Measurements from ENCODE around the gene ARRDC4.
"Not testable (repeated sequence)": the region's sequence is repeated elsewhere in the genome, so short reads cannot be mapped to it uniquely, and the experiment has no call there.

ARRDC4 gene

DNA sequence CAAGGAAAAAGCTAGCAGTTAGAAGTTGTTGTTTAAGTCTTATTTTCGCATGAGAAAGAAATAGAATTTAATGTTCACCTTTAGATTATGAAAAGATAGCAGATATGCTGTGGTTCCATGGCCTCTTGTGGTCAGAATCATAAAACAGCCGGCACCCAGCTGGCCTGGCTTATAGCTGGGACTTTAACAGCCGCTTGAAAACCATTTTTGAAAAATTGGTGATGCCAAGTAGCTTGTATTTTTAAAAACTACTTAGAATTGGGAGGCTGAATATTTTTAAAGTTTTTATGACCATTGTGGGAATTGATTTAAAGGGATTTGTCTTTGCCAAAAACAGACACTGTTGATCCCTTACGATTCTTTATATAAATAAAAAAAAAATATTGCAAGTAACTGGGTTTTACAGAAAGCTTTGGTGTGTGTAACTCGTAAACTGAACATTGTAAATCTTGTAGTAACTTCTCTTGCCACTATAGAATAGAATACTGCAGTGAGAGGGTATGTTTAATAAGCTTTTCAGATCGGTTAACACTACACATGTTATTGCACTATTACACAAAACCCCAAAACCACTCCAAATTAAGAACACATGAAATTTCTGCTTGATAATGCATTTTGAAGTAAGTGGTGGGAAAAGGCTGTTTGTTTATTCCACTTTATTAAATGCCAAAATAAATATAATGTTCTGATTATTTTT, 6.6 kb downstream of the ARRDC4 start:
- no peak for DNase-seq

DNA sequence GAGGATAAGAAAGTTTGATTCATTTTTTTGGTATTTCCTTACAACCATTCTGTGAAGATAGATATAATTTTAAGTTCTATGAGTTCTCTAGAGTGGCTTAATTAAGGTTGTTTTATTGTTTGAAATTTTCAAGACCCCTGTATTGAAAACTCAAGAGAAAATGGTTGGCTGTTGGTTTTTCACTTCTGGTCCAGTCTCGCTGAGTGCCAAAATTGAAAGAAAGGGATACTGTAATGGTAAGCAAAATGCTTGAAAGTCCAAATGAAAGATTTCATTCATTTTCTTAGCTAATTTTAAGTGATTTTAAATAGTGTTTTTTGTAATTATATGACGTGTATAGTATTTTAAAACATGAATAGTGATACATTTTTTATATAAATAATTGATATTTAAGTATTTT, 7.4 kb downstream of the ARRDC4 start:
- DNase-seq, result no peak

DNA sequence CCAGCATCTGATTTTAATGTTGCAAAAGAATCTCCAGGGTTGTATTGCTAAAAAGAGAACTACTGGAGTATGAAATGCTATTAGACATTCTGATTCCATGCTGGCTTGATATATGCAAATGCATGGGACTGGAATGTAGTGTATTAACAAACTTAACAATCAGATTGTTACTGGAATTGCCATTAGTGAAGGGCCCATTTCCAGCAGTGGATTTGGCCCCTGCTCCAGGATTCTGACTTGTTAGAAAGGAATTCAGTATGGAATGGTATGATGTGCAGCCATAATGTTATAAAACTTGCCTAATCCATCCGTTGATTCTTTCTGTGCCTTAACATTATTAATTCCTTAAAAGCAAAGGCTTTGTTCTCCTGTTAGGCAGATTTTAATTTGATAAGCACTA, 7.9 kb downstream of the ARRDC4 start:
- DNase-seq, result no peak

DNA sequence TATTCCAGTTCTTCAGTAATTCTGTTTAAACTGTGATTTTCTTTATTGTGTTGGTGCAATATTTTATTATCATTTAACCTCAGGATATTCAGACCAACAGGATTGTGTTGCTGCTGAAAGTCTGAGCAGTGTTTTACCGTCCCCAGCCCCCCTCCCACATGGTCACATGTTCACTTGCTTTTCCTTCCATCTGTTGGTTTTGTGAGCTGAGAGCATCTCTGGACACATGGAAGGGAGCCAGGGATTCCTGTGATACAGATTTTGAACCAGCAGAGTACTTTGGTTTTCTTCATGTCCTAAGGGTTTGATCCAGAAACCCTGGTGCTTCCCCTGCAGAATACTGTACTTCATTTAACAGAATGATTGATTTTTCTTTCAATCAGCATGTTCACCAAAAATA, 11.9 kb downstream of the ARRDC4 start:
- DNase-seq, result no peak

DNA sequence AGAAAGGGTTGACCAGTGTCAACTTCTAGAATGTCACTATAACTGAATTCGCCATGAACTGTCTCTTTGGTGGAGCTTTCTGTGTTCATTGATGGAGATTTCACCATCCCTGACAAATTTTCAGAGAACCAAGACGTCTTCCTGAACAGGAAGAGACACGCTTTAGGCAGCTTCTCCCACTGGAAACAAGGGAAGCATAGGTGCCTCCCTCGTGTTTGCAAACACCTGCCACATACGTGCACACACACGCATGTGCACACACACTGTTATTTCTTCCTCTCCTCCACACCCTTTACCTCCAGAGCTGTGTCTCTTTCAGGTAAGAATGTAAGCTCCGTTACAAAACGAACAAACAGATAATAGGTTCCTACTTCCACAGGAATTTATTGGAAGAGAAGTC, 15.6 kb downstream of the ARRDC4 start:
- no peak for DNase-seq

DNA sequence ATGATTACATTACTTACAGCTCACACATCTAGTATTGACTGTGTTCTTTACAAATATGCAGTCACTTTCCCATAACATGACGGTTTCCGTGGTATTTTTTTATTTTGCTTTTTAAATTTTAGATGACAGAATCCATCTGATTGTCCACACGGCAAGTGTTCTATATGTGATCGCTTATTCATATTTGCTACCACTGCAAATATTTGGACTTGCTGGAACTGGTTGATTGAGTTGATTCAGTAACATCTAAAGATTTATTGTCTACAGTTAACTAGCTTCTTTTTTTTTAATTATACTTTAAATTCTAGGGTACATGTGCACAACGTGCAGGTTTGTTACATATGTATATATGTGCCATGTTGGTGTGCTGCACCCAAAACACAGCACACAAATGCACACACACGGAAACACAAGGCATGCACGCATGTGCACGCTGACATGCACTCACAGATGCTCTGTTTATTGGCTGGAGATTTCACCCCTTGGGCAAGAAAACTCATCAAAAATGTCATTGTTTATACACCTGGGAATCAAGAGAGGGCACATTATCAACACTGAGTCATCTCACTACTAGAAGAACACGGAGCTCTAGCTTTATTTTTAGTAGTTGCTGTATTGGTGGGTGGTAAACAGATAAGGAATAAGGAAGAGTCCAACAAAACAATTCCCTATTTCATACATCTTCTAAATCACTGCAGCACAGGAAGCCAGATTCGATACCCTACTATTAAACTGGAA, 16.4 kb downstream of the ARRDC4 start:
- no peak for DNase-seq

DNA sequence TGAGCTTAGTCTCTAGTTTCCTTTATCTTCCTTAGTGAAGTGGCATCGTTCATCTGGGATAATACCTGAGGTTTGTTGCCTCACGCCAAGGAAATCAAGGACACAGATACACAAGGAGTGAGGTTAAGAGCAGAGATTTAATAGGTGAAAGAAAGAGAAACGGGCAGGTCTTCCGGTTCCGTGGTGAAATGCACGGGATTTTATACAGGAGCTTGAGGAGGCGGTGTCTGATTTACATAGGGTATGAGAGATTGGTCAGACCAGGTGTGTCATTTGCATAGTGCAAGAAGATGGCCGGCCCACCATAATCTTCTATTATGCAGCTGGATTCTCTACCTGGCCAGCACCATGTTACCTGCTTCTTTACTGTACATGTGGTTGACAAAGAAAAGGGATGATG, 17.2 kb downstream of the ARRDC4 start:
- DNase-seq, result no peak

DNA sequence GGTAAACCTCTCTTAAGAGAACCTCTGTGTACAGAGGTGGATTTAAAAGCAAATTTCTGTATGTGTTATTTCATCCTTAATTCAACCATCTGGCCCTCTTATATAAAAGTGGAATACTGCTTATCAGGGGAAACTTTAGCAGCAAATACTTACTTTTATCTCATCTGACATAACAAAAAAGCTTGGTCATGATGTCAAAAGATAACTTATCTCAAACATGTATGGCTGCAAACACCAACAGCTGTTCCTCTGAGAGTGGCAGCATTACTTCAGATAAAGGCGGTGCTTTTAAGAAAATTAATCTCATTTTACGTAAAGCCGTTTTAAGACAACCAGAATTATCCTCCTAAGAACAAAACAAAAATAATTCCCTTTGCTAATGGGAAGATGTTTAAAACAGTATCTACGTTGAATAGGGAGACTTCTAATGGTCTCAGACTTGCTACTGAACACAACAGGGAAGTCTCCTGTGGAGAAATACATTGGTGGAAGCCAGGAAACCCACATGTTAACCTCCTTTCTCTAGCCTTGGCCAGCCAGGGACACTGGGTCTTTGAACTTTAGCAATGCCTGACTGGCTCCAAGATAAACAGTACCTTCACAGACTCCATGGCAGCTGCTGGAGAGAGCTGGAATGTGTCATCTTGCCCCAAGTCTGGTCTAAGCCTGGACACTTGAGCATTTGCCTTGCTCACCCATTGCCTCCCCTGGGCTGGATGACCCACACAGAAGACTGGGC, 18.1 kb downstream of the ARRDC4 start:
- DNase-seq, result no peak

DNA sequence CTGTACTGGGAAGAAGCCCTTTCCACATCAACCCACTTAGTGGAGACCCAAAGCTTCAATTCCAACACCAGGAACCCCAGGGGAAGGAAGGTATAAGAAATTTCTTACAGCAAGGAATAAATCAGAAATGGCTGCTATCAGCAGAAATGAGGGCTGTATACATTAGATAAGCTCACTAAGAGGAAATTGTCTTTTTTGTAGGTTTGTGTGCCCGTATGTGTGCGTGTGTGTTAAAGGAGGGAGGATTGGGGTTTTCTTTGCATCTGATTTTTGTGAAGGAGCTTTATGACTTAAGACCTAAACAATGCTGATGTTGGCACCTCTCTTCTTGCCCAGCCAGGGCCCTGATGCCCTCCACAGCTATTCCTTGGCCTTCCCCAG, 18.6 kb downstream of the ARRDC4 start:
- no peak for DNase-seq

DNA sequence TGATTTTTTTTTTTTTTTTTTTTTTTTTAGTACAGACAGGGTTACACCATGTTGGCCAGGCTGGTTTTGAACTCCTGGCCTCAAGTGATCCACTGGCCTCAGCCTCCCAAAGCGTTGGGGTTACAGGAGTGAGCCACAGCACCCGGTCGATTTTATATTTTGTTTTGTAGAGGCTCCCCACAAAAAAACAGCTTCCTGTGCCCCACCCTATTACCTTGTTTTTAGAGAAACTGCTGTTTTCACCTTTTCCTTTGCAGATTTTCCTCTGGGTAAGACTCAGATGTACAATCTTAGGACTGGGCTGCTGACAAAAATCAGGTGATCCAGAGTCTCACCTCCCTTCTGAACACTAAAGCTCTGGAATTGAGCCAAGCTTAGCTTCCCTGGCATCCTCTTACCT, 20.6 kb downstream of the ARRDC4 start:
- DNase-seq, result no peak

DNA sequence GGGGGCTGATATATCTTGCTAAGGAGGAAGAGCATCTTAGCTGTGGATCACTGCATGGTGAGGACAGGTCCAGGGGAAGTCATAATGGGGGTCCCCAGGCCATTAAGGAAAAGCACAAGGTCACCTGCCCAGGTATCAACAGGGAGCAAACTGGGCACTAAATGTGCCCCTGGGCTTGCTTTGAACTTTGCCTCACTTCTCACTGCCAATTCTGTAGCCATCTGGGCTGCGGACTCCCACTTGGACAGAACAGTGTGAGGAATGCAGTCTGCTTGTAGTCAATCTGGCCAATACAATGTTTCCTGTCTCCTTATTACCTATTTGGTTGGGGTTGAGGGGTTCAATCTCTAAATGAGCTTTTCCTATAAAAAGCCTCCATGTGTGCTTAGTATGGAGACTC, 21.3 kb downstream of the ARRDC4 start:
- DNase-seq, result no peak

DNA sequence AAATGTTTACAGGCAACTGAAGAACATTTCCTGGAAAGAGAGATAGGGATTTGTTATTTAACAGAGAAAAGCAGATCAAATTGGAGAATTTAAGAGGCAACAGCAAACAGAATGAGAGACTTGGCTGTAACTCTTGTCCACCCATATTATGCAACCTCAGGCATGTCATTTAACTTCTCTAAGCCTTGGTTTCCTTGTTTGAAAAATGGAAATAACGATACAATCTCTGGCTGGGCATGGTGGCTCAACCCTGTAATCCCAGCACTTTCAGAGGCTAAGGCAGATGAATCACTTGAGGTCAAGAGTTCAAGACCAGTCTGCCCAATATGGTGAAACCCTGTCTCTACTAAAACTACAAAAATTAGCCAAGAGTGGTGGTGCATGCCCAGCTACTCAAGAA, 23.7 kb downstream of the ARRDC4 start:
- DNase-seq, result no peak

DNA sequence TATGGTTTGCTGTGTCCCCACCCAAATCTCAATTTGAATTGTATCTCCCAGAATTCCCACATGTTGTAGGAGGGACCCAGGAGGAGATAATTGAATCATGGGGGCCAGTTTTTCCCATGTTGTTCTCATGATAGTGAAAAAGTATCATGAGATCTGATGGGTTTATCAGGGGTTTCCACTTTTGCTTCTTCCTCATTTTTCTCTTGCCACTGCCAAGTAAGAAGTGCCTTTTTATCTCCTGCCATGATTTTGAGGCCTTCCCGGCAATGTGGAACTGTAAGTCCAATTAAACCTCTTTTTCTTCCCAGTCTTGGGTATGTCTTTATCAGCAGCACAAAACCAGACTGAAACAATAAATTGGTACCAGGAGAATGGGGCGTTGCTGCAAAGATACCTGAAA, 25.5 kb downstream of the ARRDC4 start:
- not testable (repeated sequence) for DNase-seq

DNA sequence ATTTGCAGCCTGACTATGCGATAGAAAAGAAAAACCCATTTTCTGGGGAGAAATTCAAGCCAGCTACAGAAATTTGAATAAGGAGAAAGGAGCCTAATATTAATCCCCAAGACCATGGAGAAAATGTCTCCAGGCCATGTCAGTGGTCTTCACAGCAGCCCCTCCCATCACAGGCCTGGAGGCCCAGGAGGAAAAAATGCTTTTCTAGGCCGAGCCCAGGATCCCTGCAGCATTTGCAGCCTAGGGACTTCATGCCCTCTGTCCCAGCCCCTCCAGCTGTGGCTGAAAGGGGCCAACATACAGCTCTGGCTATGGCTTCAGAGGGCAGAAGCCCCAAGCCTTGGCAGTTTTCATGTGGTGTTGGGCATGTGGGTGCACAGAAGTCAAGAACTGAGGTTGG, 26.3 kb downstream of the ARRDC4 start:
- no peak for DNase-seq

DNA sequence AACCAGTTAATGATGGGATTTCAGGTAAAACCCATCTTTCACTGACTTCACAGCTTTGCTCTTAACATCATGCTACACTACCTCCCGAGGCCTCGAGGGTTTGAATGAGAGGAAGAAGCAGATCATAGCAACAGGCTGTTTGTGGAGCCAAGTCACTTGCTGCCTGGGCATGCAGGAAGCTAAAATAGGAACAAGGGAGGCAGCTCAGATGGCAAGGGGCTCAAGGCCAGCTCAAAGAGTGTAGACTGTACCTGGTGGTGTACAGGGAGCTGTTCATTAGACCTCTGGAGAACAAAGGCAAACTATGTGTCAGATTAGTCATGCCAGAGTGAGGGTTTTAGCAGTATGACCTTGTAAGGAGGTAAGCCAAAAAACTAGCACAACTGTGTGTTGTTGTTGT, 28.8 kb downstream of the ARRDC4 start:
- DNase-seq, result no peak

DNA sequence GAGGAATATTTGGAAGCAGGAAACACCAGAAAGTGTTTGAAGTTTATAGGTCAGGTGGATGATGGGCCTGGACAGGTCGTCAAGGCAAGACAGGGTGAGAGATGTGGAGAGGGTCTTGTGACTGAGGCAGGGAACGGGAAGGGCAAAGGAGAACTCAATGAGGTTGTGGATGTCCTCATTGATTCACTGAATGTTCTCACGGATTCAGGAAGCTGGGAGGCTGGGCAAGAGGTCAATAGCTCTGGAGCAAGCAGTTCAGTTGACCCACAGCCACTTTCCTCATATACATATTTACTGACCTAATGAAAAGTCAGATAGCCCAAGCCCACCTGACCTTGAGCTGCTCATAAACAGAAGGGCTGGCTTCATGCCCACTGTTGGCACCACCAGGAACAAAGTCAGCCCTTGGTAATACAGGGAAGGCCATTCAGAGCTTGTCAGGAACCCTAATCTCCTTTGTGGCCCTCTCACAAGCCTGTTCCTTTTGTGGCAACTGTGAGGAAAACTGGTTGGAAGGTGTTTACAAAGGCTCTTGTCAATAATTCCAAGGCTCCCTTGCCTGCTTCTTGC, 31.6 kb downstream of the ARRDC4 start:
- no peak for DNase-seq

DNA sequence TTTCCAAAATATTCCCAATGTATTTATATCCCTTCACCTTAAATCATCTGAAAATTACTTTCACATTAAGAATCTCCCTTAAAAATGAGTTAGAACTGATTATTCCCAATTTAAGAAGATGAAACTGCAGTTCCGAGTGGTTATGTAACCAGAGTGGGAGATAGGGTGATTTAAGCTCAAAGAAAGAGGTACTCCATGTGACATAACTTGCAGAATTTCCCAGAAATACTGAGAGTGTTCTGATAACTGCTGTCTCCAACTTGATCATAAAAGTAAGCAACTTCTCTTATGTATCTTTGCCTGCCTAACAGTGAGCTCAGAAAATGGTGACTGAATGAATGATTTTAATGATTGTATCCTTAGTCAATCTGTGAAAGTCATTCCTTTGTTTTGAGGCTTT, 32.3 kb downstream of the ARRDC4 start:
- no peak for DNase-seq

DNA sequence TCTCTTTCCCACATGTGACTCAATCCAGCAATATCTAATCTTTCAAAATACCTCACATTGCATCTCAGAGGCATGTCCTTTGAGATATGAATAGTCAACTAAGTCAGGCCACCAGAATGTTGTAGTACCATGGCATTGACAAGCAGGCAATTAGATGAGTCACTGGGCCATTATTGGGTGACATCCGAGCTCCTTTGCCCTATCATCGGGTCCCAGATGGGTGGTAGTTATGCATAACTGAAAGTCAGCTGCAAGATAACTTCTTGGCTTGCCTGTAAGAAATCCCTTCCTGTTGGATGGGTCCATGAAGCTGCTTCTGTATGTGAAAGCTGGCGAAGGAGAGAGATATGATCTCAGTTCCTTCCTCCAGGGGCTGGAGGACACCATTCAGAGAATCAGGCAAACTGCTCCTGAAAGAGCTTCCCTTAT, 32.8 kb downstream of the ARRDC4 start:
- no peak for DNase-seq

DNA sequence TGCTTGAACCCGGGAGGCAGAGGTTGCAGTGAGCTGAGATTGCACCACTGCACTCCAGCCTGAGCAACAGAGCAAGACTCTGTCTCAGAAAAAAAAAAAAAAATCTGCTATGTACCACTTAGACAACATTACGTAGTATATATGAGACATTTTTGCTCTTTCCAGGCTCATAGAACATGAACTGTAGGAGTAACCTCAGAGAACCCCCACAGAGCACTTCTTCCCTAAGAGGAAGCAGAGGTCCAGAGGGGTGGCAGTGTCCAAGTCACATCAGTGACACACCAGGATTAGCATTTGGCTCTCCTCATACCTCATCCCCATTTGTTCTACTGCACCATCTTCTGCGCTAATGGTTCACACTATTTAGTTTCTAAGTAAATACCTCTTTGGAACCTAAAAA, 33.7 kb downstream of the ARRDC4 start:
- no peak for DNase-seq

DNA sequence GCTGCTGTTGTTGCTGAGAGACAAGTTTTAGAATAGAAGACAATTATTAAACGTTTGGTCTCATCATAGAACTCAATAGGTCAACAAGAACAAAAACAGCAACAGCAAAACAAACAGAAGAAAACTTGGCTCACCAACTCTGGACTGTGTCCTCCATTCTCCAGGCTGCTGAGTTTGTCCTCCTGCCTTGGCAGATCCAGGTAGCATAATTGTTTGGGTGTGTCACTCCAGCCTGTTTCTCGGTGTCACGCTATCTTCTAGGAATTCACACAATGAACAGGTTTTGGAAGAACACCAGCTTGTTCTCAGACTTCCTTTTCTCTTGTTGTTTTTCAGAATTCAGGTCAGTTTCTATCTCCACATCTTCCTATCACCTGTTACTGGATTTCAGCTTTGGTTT, 34.7 kb downstream of the ARRDC4 start:
- DNase-seq, result no peak

DNA sequence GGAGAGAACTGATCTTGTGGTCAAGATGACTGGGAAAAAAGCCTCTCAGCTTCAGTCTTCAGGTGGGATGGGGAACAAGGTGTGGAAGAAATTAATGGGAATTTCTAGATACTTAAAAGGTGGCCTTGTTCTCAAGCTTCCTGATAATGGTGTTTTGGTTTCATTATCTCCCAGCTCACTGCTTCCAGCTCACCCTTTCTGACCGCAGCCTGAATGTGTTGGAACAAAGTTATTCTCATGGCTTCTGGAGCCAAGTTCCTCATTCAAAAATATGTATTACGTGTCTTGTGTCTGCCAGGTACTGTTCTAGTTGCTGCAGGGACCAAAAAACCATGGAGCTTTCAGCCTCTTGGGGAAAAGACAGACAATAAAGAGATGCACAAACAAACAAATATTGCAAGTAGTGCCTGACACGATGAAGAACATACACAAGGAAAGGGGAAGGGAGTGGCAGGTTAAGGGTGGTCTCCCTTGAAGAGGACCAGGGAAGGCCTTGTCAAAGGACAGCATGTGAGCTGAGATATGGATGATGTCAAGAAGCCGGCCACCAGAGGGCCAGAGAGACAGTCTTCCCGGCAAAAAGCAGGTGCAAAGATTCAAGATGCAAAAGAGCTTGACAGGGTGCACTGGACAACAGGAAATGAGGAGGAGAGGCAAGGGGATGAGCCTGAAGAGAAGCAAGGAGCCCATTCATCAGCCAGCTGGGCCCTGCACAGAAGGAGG, 35.5 kb downstream of the ARRDC4 start:
- no peak for DNase-seq

DNA sequence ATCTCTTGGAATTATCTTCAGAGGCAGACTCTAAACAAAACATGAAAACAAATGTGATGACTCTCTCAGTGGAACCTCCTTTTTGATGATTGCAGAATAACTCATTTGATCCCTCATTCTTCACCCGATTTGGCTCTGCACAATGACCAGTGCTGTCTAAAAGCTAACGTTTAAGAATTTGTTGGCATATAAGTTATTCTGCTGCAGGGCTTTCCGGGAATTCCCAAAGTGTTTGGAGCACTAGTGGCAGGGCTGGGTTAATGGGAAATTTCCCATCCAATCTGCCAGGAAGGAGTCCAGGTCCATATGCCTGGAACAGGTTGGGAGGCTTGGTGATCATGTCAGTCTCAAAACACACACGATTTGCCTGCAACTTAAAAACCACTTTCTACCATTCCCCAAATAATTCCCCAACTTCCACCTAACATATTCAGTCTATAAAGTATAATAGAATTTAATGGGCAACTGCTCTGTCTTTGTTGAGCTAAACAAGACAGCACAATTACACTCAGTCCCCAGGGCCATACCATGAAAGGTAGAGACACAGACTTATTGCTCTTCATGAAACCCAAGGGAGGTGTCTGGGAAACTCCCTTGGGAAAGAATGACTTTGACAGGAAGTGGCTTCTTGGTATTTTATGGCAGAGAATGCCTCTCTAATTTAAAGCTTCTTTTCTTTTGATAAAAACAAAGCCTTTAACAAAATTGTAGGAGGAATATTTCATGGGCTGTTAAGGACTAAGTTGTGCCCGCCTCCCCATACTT, 38.0 kb downstream of the ARRDC4 start:
- DNase-seq, result no peak

Measured in SIG-M5 (cell line).